ENCODE measurements around the gene ZGPAT. TPM values are rescaled to one million over a fixed set of nuclear protein-coding genes. Genes with fewer than 3 reads are reported as not detected.

ZGPAT gene
- total and polyA plus RNA-seq, 2 of the 8 experiments (the other 6 are each of a cell fraction or from before 2014, with no cell fraction given) = 14.5 to 21.4 TPM

- TF ChIP-seq RBBP5 (IDR thresholded peaks at IDR 0.05; ENCODE audit: borderline replicate concordance, low read depth, low read length) (no peak; the same call in 1 of the 2 replicates), KDM1A (IDR thresholded peaks at IDR 0.05; ENCODE audit: borderline replicate concordance, low read length) (no peak), TEAD4 (IDR thresholded peaks at IDR 0.05; ENCODE audit: low read depth, low read length) (no peak), YY1 (IDR thresholded peaks at IDR 0.05; ENCODE audit: low read depth, low read length) (peak; percentile 31; the same call in 1 of the 2 replicates), CHD1 (IDR thresholded peaks at IDR 0.05; ENCODE audit: low read depth, low read length) (no peak), CBX8 (IDR thresholded peaks at IDR 0.05; ENCODE audit: borderline replicate concordance, low read depth, low read length) (no peak), CTBP2 (IDR thresholded peaks at IDR 0.05; ENCODE audit: borderline replicate concordance, insufficient read depth, insufficient read length, low read length) (no peak), NRF1 (IDR thresholded peaks at IDR 0.05; ENCODE audit: low read depth, low read length) (no peak), GTF2F1 (IDR thresholded peaks at IDR 0.05; ENCODE audit: borderline replicate concordance, low read depth, low read length) (no peak), HDAC2 (IDR thresholded peaks at IDR 0.05; ENCODE audit: borderline replicate concordance in 1 of 2, low read depth in 2 of 2, low read length in 2 of 2) (no peak), MAX (IDR thresholded peaks at IDR 0.05) (no peak)
These were observed 32.3 kb downstream of the ZGPAT start (continued) for GRCh38 chr20:63740070-63740626.

All from H1 (cell line).